ENCODE measurements around the gene SND1.

Gene SND1

GRCh38 chr7:127654404-127655394 is 2.7 kb downstream of the SND1 start:
- no peak for TF ChIP-seq CTCF (IDR thresholded peaks at IDR 0.05)

- TF ChIP-seq CTCF (IDR thresholded peaks at IDR 0.05): no peak
Measured at GRCh38 chr7:127655720-127656119, 3.7 kb downstream of the SND1 start.

- no peak for TF ChIP-seq CTCF (IDR thresholded peaks at IDR 0.05)
Measured at GRCh38 chr7:127657500-127657899, 5.5 kb downstream of the SND1 start.

- no peak for TF ChIP-seq CTCF (IDR thresholded peaks at IDR 0.05)
Measured at GRCh38 chr7:127658970-127659630, 7.1 kb downstream of the SND1 start.

DNA sequence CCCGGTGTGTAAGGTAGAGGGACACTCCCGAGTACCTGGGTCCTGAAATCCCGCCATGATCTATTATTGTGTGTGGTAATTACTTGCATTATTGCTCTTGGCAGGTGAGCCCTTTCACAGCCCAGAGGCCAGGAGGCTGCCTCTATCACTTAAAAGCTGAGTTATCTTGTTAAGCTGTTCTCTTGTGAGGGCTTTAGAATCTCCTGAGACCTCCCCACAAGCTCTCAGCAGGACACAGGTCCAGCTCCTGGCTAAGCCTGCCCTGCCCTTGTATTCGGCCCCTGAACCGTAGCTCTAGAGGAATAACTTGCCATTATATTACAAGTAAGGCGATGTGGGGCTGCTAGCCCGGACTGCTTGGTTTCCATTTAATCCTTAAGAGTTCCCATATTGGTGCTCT is 13.9 kb downstream of the SND1 start:
- no peak for TF ChIP-seq CTCF (IDR thresholded peaks at IDR 0.05)

DNA sequence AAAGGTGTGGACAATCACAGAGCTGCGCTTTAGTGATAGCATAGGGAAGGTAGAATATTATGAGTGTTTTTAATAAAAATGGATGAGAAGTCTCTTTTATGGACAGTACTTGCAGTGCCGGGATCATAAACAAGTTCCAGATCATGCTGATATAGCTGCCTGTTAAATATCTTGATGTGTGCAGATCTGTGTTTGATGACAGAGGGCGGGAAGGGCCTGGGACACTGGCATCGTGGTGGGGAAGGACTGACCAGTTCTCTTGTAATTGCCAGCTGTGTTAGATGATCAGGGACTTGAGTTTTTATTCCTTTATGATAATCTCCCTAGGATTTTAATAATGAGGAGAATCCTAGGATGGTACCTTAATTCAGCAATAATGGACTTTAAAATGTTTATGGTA is 14.6 kb downstream of the SND1 start:
- no peak for TF ChIP-seq CTCF (IDR thresholded peaks at IDR 0.05)

GRCh38 chr7:127667017-127667670 is 15.2 kb downstream of the SND1 start:
- TF ChIP-seq CTCF (IDR thresholded peaks at IDR 0.05): no peak

Data from LNCAP (cell line).